Cerebellar nuclear complex (tissue), 1 donor: ENCODE results near the gene CCL8.

ENCODE experiments used
- DNase-seq, 2 experiments: peaks; one replicate each; lab custom pipeline; 2025; lab: John Stamatoyannopoulos, UW

Gene CCL8

DNA sequence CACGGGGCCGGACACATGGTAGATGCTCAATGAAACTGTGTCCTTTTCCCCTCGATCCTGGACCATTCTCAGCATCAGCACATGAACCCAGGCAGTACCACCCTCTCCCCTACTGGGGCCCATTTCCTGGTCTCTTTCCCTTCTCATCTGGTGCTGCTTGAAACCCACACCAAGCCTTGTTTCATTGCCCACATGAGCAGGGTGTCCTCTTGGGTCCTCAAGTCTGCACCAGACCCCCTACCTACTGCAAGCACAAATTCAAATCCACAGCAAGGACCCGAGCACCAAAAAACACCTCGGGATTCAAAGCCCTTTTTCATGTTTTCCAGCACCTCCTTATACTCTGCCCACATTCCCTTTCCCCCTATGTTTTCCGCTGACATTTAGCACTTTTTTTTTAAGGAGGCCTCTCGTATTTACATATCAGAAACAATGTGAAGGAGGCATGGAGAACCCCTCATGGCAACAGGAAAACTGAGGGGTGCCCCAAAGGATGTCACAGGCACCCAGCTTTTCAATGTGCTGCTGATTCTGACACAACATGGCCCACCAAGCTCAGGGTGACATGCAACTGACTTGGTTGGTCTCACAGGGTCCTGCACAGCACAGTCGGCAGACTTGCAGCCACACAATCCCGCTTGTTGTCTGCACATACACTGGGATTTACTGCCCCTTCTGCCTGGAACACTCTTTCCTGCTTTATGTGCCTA, 48.4 kb downstream of the CCL8 start:
- no peak for DNase-seq

DNA sequence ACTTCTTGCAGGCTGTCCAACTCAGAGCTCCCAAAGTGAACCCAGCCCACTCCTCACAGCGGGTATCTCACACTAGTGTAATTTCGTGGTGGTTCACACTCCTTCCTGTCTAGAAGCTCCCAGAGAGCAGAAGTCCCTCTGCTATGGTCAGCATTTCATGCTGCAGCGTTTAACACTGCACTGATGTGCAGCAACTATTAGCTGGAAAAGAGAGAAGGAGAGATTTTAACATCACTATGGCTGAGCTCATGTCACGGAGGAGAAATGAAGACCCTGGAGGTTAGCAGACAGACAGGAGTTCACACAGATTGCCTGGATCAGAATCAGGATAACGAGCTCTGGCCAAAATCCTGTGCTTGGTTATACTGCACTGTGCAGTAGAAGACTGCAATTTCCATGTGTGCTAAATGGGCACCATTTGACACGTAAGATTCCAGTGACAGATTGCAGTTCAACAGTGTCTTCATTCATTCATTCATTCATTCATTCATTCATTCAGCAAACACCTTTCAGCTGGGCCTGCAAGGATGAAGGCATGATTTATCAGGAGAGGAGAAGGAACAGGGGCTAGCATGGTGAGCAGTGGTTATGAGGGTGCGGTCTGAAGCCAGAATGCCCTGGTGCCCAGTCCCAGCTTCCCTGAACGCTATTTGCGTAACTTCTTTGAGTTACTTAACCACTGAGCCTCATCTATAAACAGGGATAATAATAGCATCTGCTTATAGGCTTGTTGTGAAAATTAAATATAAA, 49.1 kb downstream of the CCL8 start:
- DNase-seq = no peak

DNA sequence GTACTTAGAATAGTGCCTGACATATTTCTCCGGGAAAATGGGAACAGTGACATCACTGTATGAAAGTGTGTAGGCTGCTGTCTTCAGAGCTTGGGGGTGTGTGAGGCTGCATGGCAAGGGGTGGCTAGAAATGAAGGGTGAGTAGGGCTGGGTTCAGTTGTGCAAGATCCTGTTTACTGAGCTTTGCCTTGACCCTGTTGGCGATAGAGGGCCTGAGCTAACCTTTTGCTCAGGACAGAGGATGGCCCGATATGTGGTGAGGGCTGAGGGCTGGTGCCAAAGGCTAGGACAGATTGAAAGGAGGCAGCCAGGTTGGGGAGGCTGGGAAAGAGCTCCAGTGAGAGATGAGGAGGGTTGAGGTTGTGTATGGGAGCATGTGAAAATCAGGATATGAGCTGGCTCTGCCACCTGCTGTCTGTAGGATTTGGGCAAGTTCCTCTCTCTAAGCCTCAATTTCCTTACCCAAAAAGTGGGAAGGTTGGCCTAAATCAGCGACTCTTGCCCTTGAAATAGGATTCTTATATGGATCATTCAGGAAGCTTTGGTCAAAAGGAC, 49.8 kb downstream of the CCL8 start:
- DNase-seq = no peak

GRCh38 chr17:34369571-34369970, 50.3 kb downstream of the CCL8 start:
- no peak for DNase-seq

DNA sequence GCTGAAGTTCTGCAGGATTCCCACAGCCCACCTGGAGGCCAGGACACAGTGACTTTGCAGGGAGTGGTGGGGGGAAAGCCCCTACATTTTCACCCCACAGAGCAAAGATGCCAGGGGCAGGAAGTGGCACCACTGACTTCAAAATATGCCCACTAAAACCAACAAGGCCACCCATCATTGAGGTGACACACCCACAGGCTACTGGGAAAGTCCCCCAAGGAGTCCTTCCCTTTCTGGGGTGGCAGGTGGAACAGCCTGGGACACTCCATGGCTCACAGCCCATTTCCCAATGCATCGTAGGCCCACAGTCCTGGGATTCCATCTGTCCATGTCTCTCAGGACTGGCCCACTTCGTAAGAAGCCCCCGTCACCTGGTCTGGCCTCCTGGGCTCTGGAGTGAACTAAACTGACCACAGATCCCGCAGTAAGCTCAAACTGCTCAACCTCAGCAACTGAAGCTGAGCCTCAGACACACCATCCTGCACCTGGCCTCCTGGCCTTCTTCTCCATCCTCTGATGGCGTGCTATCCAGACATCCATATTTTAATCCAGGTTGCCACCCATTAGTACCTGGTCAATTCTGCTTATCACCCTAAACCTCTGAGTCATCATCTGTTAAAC, 51.3 kb downstream of the CCL8 start:
- DNase-seq = no peak

DNA sequence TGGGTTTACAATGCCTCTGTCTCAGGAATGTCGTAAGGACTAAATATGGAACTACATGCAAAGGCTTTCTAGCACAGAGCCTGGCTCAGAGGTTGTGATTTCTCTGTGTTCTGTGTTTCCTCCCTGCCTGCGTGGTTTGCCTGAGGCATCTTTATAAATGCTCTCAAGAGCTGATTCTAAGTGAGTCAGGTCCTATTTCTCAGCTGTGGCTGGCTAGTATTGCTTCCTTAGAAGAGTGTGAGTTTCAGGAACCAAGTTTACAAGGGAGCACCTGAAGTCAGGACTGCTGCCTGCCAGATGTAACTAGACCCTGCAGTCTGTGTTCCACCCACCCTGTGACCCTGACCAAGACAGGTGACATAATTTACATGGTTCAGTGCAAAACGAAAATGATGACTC, 51.8 kb downstream of the CCL8 start:
- DNase-seq = no peak
